OCI-LY7 (cell line): Measurements from ENCODE around the gene YPEL4. TPM values are rescaled to one million over a fixed set of nuclear protein-coding genes. Genes with fewer than 3 reads are reported as not detected.

ENCODE experiments used
- BruUV-seq: library from RNA; stranded (reverse); fragments of 400-500 nt; replicated peaks from 2 replicates; lab custom pipeline; 2021; lab: Mats Ljungman, UMichigan
- CTCF ChIA-PET: fragments of 300-600 bp; sonication (Branson Sonifier 250); formaldehyde crosslinking; loops from one replicate; lab custom pipeline; 2022; ENCODE audit warnings: antibody characterized with exemption; ENCODE audit not compliant: unreplicated experiment; lab: Charles Lee
- POLR2A ChIA-PET: fragments of 300-600 bp; sonication (Branson Sonifier 250); formaldehyde crosslinking; loops from one replicate; lab custom pipeline; 2022; ENCODE audit warnings: antibody characterized with exemption; lab: Charles Lee
- DNase-seq: peaks from one replicate; pipeline ENCODE4 v3.0.0-alpha.2; 2015; ENCODE audit warnings: low spot score
- H2AFZ ChIP-seq: fragments of 200-600 bp; sonication (generic), shearing (Covaris generic); 2 replicates; pipeline ENCODE4 v1.6.1; 2014; ENCODE audit warnings: mild to moderate bottlenecking, antibody characterized with exemption, low read length, moderate library complexity
- H3K27ac ChIP-seq: fragments of 200-600 bp; sonication (generic); 2 replicates; pipeline ENCODE4 v1.5.1; 2014; ENCODE audit warnings: mixed run types, low read depth, mild to moderate bottlenecking, moderate library complexity, low read length, inconsistent platforms; ENCODE audit not compliant: poor library complexity, severe bottlenecking
- H3K36me3 ChIP-seq: fragments of 200-600 bp; sonication (generic); 2 replicates; pipeline ENCODE4 v1.6.1; 2014; ENCODE audit warnings: mild to moderate bottlenecking, antibody characterized with exemption, low read length, moderate library complexity, mixed read lengths; ENCODE audit not compliant: insufficient read depth
- H3K4me1 ChIP-seq: fragments of 200-600 bp; sonication (generic); 2 replicates; pipeline ENCODE4 v1.5.1; 2014; ENCODE audit warnings: mild to moderate bottlenecking, low read length; ENCODE audit not compliant: insufficient read depth, poor library complexity, severe bottlenecking
- H3K4me2 ChIP-seq: fragments of 200-600 bp; sonication (generic); 2 replicates; pipeline ENCODE4 v1.6.1; 2014; ENCODE audit warnings: mild to moderate bottlenecking, low read length
- H3K4me3 ChIP-seq: fragments of 200-600 bp; sonication (generic); 2 replicates; pipeline ENCODE4 v1.5.1; 2014; ENCODE audit warnings: mild to moderate bottlenecking, low read depth, low read length; ENCODE audit not compliant: poor library complexity, severe bottlenecking
- H3K79me2 ChIP-seq: fragments of 200-600 bp; sonication (generic); 2 replicates; pipeline ENCODE4 v1.6.1; 2016; ENCODE audit warnings: low read depth, mild to moderate bottlenecking, low read length, moderate library complexity, mixed read lengths; ENCODE audit not compliant: insufficient read depth
- H3K9me2 ChIP-seq: fragments of 200-600 bp; sonication (generic); 2 replicates; pipeline ENCODE4 v1.6.1; 2016; ENCODE audit warnings: mild to moderate bottlenecking, low read length, mixed read lengths; ENCODE audit not compliant: insufficient read depth
- H3K9me3 ChIP-seq: fragments of 200-600 bp; sonication (generic); 2 replicates; pipeline ENCODE4 v1.6.1; 2014; ENCODE audit warnings: mild to moderate bottlenecking, mixed run types, low read length, mixed read lengths
- H4K20me1 ChIP-seq: fragments of 200-600 bp; sonication (generic); 2 replicates; pipeline ENCODE4 v1.6.1; 2014; ENCODE audit warnings: mild to moderate bottlenecking, antibody characterized with exemption, low read length, moderate library complexity, mixed read lengths; ENCODE audit not compliant: insufficient read depth
- CTCF ChIP-seq: fragments of 200-600 bp; sonication (generic); conservative IDR thresholded peaks from 2 replicates; pipeline ENCODE4 v1.5.1; 2014; ENCODE audit warnings: mild to moderate bottlenecking, antibody characterized with exemption, low read length, moderate library complexity, mixed read lengths
- EZH2phosphoT487 ChIP-seq: fragments of 200-600 bp; sonication (generic); IDR thresholded peaks from 2 replicates; pipeline ENCODE4 v1.6.1; 2018; ENCODE audit warnings: low read depth, borderline replicate concordance, mild to moderate bottlenecking, mixed run types, antibody characterized with exemption, low read length, moderate library complexity, mixed read lengths
- intact Hi-C: fragments of 100-400 bp; cut with micrococcal nuclease; formaldehyde crosslinking; loops from one replicate; pipeline ENCODE4 v1.10.0; 2022; ENCODE audit not compliant: unreplicated experiment
- total RNA-seq, 2 experiments: library from RNA; depleted of rRNA in 1 of 2; stranded (reverse); fragments of >200 nt in 1 of 2; shearing (Covaris generic) in 1 of 2; gene quantifications; 2 replicates each; pipeline ENCODE4 v1.2.3, GENCODE V29; 2014 to 2022

The YPEL4 gene
- total RNA-seq, 2 experiments from 2014 or later = 0.54 to 0.55 TPM

GRCh38 chr11:57638005-57638781 lies 11.5 kb downstream of the YPEL4 start:
- ChIA-PET CTCF (no interaction called here), POLR2A (interaction anchor here (0.5 to 1.5 kb wide), 2 partner anchors 15 to 69 kb away, joined by 3 to 7 read pairs; no protein-coding TSS in a partner anchor)
- Histone ChIP-seq H4K20me1 (no peaks in the 10 kb centered on the region), H3K4me2 (no peak overlapping the region), H3K27ac (no peak overlapping the region), H3K79me2 (no peaks in the 10 kb centered on the region), H2AFZ (peak overlapping the region; percentile 60; the same call in 1 of the 2 replicates), H3K4me1 (peaks cover 29% of the 10 kb centered on the region), H3K4me3 (no peak overlapping the region), H3K9me3 (no peaks in the 10 kb centered on the region), H3K36me3 (no peaks in the 10 kb centered on the region), H3K9me2 (no peaks in the 10 kb centered on the region)
- intact Hi-C loops = no loop called here
- no peak for DNase-seq
- TF ChIP-seq CTCF = no peak
- no peak for TF ChIP-seq EZH2phosphoT487
- no TSS peak for BruUV-seq

GRCh38 chr11:57637626-57638004 lies 12.1 kb downstream of the YPEL4 start:
- intact Hi-C loops = no loop called here
- Histone ChIP-seq H3K9me3 (no peaks in the 10 kb centered on the region), H3K9me2 (no peaks in the 10 kb centered on the region), H3K4me1 (peaks cover 29% of the 10 kb centered on the region), H3K27ac (no peak overlapping the region), H3K4me2 (no peak overlapping the region), H3K36me3 (no peaks in the 10 kb centered on the region), H4K20me1 (no peaks in the 10 kb centered on the region), H3K79me2 (no peaks in the 10 kb centered on the region), H2AFZ (no peak overlapping the region), H3K4me3 (no peak overlapping the region)
- BruUV-seq = no TSS peak
- ChIA-PET CTCF (no interaction called here), POLR2A (interaction anchor here (0.5 to 1.5 kb wide), 2 partner anchors 15 to 69 kb away, joined by 3 to 7 read pairs; no protein-coding TSS in a partner anchor)
- no peak for TF ChIP-seq EZH2phosphoT487
- TF ChIP-seq CTCF = no peak
- DNase-seq = no peak

GRCh38 chr11:57635246-57635645 lies 14.5 kb downstream of the YPEL4 start:
- H4K20me1 ChIP-seq = no peaks in the 10 kb centered on the region
- no peak overlapping the region for H2AFZ ChIP-seq
- H3K36me3 ChIP-seq = no peaks in the 10 kb centered on the region
- no peak for DNase-seq
- H3K27ac ChIP-seq = no peak overlapping the region
- ChIA-PET CTCF (no interaction called here), POLR2A (interaction anchor here (0.7 to 1.1 kb wide), 5 partner anchors 8 to 37 kb away, joined by 3 to 5 read pairs (median 3); no protein-coding TSS in a partner anchor)
- intact Hi-C loops = no loop called here
- no peaks in the 10 kb centered on the region for H3K79me2 ChIP-seq
- no peaks in the 10 kb centered on the region for H3K9me3 ChIP-seq
- peaks cover 16% of the 10 kb centered on the region for H3K4me1 ChIP-seq
- no TSS peak for BruUV-seq
- no peaks in the 10 kb centered on the region for H3K9me2 ChIP-seq
- no peak for TF ChIP-seq CTCF
- TF ChIP-seq EZH2phosphoT487 = no peak
- no peak overlapping the region for H3K4me3 ChIP-seq
- H3K4me2 ChIP-seq = no peak overlapping the region
